ENCODE results near the gene MAGI2. TPM values are rescaled to one million over a fixed set of nuclear protein-coding genes. Genes with fewer than 3 reads are reported as not detected.

MAGI2 gene
- total RNA-seq, 1 donor from 2014 or later: 5.4 TPM

- no peak for DNase-seq (ENCODE audit: low read depth)
- Histone ChIP-seq H2AFZ (ENCODE audit: low read depth, low read length) (no peak overlapping the region), H3K36me3 (ENCODE audit: insufficient read depth, low read length) (no peaks in the 10 kb centered on the region), H3K27me3 (ENCODE audit: insufficient read depth, low read length) (no peaks in the 10 kb centered on the region), H3K79me2 (ENCODE audit: insufficient read depth, low read length) (no peaks in the 10 kb centered on the region), H3K9ac (ENCODE audit: low read length) (no peak overlapping the region), H3K4me2 (ENCODE audit: low read length) (no peak overlapping the region), H3K9me3 (ENCODE audit: insufficient read depth, low read depth, low read length) (no peaks in the 10 kb centered on the region), H3K4me1 (ENCODE audit: insufficient read depth, low read length) (no peaks in the 10 kb centered on the region), H3K27ac (ENCODE audit: low read depth, low read length) (no peak overlapping the region), H4K20me1 (ENCODE audit: insufficient read depth, low read length) (no peaks in the 10 kb centered on the region), H3K4me3 (ENCODE audit: insufficient read depth, low read depth, low read length) (no peak overlapping the region)
- no peak overlapping the region for H3K4me3 Mint-ChIP-seq (ENCODE audit: unreplicated experiment)
- H3K9me3 Mint-ChIP-seq (ENCODE audit: unreplicated experiment): no peaks in the 10 kb centered on the region
- H3K27me3 Mint-ChIP-seq (ENCODE audit: low read depth, unreplicated experiment): no peaks in the 10 kb centered on the region
- H3K4me1 Mint-ChIP-seq (ENCODE audit: low read depth, unreplicated experiment): peaks cover 7% of the 10 kb centered on the region
- H3K27ac Mint-ChIP-seq (ENCODE audit: unreplicated experiment): no peak overlapping the region
- TF ChIP-seq CTCF (IDR thresholded peaks at IDR 0.05; ENCODE audit: insufficient read depth, low read depth, low read length): no peak
- no peak for TF ChIP-seq EZH2 (IDR thresholded peaks at IDR 0.05; ENCODE audit: insufficient read depth, low read length)
- no peak for FAIRE-seq
- no peaks in the 10 kb centered on the region for H3K36me3 Mint-ChIP-seq (ENCODE audit: low read depth, unreplicated experiment)
Measured at GRCh38 chr7:78905436-78905835, 548.0 kb downstream of the MAGI2 start.

GRCh38 chr7:78904983-78905382 is 548.5 kb downstream of the MAGI2 start:
- Mint-ChIP-seq H3K4me1 (ENCODE audit: low read depth, unreplicated experiment) (peaks cover 7% of the 10 kb centered on the region), H3K27me3 (ENCODE audit: low read depth, unreplicated experiment) (no peaks in the 10 kb centered on the region), H3K9me3 (ENCODE audit: unreplicated experiment) (no peaks in the 10 kb centered on the region), H3K27ac (ENCODE audit: unreplicated experiment) (no peak overlapping the region), H3K36me3 (ENCODE audit: low read depth, unreplicated experiment) (no peaks in the 10 kb centered on the region), H3K4me3 (ENCODE audit: unreplicated experiment) (no peak overlapping the region)
- H3K79me2 ChIP-seq (ENCODE audit: insufficient read depth, low read length): no peaks in the 10 kb centered on the region
- no peaks in the 10 kb centered on the region for H4K20me1 ChIP-seq (ENCODE audit: insufficient read depth, low read length)
- TF ChIP-seq CTCF (IDR thresholded peaks at IDR 0.05; ENCODE audit: insufficient read depth, low read depth, low read length) (no peak), EZH2 (IDR thresholded peaks at IDR 0.05; ENCODE audit: insufficient read depth, low read length) (no peak)
- no peaks in the 10 kb centered on the region for H3K36me3 ChIP-seq (ENCODE audit: insufficient read depth, low read length)
- no peaks in the 10 kb centered on the region for H3K9me3 ChIP-seq (ENCODE audit: insufficient read depth, low read depth, low read length)
- H3K4me2 ChIP-seq (ENCODE audit: low read length): no peak overlapping the region
- H2AFZ ChIP-seq (ENCODE audit: low read depth, low read length): no peak overlapping the region
- H3K27me3 ChIP-seq (ENCODE audit: insufficient read depth, low read length): no peaks in the 10 kb centered on the region
- H3K4me3 ChIP-seq (ENCODE audit: insufficient read depth, low read depth, low read length): no peak overlapping the region
- no peak for DNase-seq (ENCODE audit: low read depth)
- H3K9ac ChIP-seq (ENCODE audit: low read length): no peak overlapping the region
- no peaks in the 10 kb centered on the region for H3K4me1 ChIP-seq (ENCODE audit: insufficient read depth, low read length)
- H3K27ac ChIP-seq (ENCODE audit: low read depth, low read length): no peak overlapping the region
- FAIRE-seq: no peak

- Histone ChIP-seq H3K27me3 (ENCODE audit: insufficient read depth, low read length) (no peaks in the 10 kb centered on the region), H3K4me2 (ENCODE audit: low read length) (no peak overlapping the region), H3K79me2 (ENCODE audit: insufficient read depth, low read length) (no peaks in the 10 kb centered on the region), H3K4me3 (ENCODE audit: insufficient read depth, low read depth, low read length) (no peak overlapping the region), H3K36me3 (ENCODE audit: insufficient read depth, low read length) (no peaks in the 10 kb centered on the region), H3K4me1 (ENCODE audit: insufficient read depth, low read length) (no peaks in the 10 kb centered on the region), H3K9ac (ENCODE audit: low read length) (no peak overlapping the region), H3K9me3 (ENCODE audit: insufficient read depth, low read depth, low read length) (no peaks in the 10 kb centered on the region), H2AFZ (ENCODE audit: low read depth, low read length) (no peak overlapping the region), H3K27ac (ENCODE audit: low read depth, low read length) (no peak overlapping the region), H4K20me1 (ENCODE audit: insufficient read depth, low read length) (no peaks in the 10 kb centered on the region)
- Mint-ChIP-seq H3K9me3 (ENCODE audit: unreplicated experiment) (peaks cover 2% of the 10 kb centered on the region), H3K27me3 (ENCODE audit: low read depth, unreplicated experiment) (no peaks in the 10 kb centered on the region), H3K36me3 (ENCODE audit: low read depth, unreplicated experiment) (no peaks in the 10 kb centered on the region), H3K4me3 (ENCODE audit: unreplicated experiment) (no peak overlapping the region), H3K4me1 (ENCODE audit: low read depth, unreplicated experiment) (peaks cover 7% of the 10 kb centered on the region), H3K27ac (ENCODE audit: unreplicated experiment) (no peak overlapping the region)
- DNase-seq (ENCODE audit: low read depth) (no peak), FAIRE-seq (no peak)
- TF ChIP-seq CTCF (IDR thresholded peaks at IDR 0.05; ENCODE audit: insufficient read depth, low read depth, low read length) (no peak), EZH2 (IDR thresholded peaks at IDR 0.05; ENCODE audit: insufficient read depth, low read length) (no peak)
Measured at GRCh38 chr7:78901566-78901965, 551.9 kb downstream of the MAGI2 start.

All from astrocyte (in vitro differentiated cells and primary cell).